A549 (cell line): Measurements from ENCODE around the gene RYR1.

Experiments used
- CHD2 ChIP-seq: fragments of 150-350 bp; IDR thresholded peaks from 2 replicates; pipeline ENCODE4 v1.6.1; 2014; ENCODE audit warnings: low read length; ENCODE audit not compliant: partially characterized antibody
- JUN ChIP-seq, 2 experiments: fragments of >200 bp; sonication (Bioruptor Twin); formaldehyde crosslinking; IDR thresholded peaks; 2 replicates in 1 of 2; 3 replicates in 1 of 2; pipeline ENCODE4 v1.6.1; 2016 to 2017
- MAZ ChIP-seq: fragments of 150-350 bp; IDR thresholded peaks from 2 replicates; pipeline ENCODE4 v1.6.1; 2014; ENCODE audit warnings: antibody characterized with exemption, low read depth, low read length, borderline replicate concordance
- NR3C1 ChIP-seq: fragments of >200 bp; sonication (Bioruptor Twin); formaldehyde crosslinking; IDR thresholded peaks from 3 replicates; pipeline ENCODE4 v1.6.1; 2017
- TF ChIP-seq, protein P1 (sequence below): fragments of 150-350 bp; IDR thresholded peaks from 2 replicates; pipeline ENCODE4 v1.6.1; 2014; ENCODE audit warnings: low read depth, mild to moderate bottlenecking, low read length
- TF ChIP-seq, protein P2 (sequence below): fragments of >200 bp; sonication (Bioruptor Twin); formaldehyde crosslinking; IDR thresholded peaks from 3 replicates; pipeline ENCODE4 v1.5.1; 2016
- TF ChIP-seq, protein P3 (sequence below): fragments of 200-600 bp; sonication (generic); IDR thresholded peaks from 2 replicates; pipeline ENCODE4 v1.6.1; 2016; ENCODE audit warnings: antibody characterized with exemption, mild to moderate bottlenecking, moderate library complexity
- TF ChIP-seq, protein P4 (sequence below): IDR thresholded peaks from 2 replicates; pipeline ENCODE4 v1.6.1; 2012; ENCODE audit warnings: low read depth, borderline replicate concordance
- TF ChIP-seq, protein P5 (sequence below): IDR thresholded peaks from 2 replicates; pipeline ENCODE4 v1.6.1; 2012

DNA sequence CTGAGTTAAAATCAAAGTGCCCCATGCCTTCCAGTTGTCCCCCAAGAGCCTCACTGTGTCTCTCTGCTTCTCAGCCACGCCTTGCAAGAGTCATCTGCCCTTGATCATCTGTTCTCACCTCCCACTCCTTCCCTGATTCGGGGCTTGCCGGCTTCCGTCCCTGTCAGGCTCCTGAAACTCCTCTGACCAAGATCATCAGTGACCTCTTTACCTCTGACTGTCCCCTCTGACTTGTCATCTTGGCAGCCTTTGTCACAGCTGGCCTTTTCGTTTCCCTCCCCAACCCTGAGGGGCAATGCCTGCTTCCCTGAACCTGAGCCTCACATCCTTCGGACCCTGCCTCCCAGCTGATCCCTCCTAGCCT, 117.9 kb downstream of the RYR1 start:
- TF ChIP-seq CHD2 (no peak), MAZ (no peak), JUN (IDR thresholded peaks at IDR 0.05) (no peak), NR3C1 (no peak)
- TF ChIP-seq, protein P1, sequence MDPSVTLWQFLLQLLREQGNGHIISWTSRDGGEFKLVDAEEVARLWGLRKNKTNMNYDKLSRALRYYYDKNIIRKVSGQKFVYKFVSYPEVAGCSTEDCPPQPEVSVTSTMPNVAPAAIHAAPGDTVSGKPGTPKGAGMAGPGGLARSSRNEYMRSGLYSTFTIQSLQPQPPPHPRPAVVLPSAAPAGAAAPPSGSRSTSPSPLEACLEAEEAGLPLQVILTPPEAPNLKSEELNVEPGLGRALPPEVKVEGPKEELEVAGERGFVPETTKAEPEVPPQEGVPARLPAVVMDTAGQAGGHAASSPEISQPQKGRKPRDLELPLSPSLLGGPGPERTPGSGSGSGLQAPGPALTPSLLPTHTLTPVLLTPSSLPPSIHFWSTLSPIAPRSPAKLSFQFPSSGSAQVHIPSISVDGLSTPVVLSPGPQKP, result no peak
- TF ChIP-seq, protein P2, sequence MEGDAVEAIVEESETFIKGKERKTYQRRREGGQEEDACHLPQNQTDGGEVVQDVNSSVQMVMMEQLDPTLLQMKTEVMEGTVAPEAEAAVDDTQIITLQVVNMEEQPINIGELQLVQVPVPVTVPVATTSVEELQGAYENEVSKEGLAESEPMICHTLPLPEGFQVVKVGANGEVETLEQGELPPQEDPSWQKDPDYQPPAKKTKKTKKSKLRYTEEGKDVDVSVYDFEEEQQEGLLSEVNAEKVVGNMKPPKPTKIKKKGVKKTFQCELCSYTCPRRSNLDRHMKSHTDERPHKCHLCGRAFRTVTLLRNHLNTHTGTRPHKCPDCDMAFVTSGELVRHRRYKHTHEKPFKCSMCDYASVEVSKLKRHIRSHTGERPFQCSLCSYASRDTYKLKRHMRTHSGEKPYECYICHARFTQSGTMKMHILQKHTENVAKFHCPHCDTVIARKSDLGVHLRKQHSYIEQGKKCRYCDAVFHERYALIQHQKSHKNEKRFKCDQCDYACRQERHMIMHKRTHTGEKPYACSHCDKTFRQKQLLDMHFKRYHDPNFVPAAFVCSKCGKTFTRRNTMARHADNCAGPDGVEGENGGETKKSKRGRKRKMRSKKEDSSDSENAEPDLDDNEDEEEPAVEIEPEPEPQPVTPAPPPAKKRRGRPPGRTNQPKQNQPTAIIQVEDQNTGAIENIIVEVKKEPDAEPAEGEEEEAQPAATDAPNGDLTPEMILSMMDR, result no peak
- TF ChIP-seq, protein P3, sequence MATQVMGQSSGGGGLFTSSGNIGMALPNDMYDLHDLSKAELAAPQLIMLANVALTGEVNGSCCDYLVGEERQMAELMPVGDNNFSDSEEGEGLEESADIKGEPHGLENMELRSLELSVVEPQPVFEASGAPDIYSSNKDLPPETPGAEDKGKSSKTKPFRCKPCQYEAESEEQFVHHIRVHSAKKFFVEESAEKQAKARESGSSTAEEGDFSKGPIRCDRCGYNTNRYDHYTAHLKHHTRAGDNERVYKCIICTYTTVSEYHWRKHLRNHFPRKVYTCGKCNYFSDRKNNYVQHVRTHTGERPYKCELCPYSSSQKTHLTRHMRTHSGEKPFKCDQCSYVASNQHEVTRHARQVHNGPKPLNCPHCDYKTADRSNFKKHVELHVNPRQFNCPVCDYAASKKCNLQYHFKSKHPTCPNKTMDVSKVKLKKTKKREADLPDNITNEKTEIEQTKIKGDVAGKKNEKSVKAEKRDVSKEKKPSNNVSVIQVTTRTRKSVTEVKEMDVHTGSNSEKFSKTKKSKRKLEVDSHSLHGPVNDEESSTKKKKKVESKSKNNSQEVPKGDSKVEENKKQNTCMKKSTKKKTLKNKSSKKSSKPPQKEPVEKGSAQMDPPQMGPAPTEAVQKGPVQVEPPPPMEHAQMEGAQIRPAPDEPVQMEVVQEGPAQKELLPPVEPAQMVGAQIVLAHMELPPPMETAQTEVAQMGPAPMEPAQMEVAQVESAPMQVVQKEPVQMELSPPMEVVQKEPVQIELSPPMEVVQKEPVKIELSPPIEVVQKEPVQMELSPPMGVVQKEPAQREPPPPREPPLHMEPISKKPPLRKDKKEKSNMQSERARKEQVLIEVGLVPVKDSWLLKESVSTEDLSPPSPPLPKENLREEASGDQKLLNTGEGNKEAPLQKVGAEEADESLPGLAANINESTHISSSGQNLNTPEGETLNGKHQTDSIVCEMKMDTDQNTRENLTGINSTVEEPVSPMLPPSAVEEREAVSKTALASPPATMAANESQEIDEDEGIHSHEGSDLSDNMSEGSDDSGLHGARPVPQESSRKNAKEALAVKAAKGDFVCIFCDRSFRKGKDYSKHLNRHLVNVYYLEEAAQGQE, result no peak
- TF ChIP-seq, protein P4, sequence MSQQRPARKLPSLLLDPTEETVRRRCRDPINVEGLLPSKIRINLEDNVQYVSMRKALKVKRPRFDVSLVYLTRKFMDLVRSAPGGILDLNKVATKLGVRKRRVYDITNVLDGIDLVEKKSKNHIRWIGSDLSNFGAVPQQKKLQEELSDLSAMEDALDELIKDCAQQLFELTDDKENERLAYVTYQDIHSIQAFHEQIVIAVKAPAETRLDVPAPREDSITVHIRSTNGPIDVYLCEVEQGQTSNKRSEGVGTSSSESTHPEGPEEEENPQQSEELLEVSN, result no peak
- TF ChIP-seq, protein P5, sequence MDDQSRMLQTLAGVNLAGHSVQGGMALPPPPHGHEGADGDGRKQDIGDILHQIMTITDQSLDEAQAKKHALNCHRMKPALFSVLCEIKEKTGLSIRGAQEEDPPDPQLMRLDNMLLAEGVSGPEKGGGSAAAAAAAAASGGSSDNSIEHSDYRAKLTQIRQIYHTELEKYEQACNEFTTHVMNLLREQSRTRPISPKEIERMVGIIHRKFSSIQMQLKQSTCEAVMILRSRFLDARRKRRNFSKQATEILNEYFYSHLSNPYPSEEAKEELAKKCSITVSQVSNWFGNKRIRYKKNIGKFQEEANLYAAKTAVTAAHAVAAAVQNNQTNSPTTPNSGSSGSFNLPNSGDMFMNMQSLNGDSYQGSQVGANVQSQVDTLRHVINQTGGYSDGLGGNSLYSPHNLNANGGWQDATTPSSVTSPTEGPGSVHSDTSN, result no peak
